ENCODE data around the gene SF3B2.

DNA sequence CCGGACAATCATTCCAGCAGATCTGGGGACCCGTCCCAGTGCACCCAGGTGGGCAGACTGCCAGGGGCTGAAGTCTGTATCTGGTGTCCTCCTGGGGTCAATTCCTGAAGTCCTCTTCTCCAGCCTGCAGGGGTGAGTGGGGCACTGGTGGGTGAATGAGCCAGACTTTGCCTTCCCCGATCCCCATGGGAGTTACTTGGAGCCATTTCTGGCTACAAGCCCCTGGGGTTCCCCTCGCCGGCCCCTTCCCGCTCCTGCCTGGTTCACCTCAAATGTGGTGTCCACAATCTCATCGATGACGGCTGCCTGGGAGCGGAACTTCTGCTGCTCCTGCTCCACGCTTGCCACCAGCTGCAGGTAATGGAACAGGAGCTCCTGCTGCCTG is 35.4 kb upstream of the SF3B2 start:
- TF ChIP-seq, protein P1, sequence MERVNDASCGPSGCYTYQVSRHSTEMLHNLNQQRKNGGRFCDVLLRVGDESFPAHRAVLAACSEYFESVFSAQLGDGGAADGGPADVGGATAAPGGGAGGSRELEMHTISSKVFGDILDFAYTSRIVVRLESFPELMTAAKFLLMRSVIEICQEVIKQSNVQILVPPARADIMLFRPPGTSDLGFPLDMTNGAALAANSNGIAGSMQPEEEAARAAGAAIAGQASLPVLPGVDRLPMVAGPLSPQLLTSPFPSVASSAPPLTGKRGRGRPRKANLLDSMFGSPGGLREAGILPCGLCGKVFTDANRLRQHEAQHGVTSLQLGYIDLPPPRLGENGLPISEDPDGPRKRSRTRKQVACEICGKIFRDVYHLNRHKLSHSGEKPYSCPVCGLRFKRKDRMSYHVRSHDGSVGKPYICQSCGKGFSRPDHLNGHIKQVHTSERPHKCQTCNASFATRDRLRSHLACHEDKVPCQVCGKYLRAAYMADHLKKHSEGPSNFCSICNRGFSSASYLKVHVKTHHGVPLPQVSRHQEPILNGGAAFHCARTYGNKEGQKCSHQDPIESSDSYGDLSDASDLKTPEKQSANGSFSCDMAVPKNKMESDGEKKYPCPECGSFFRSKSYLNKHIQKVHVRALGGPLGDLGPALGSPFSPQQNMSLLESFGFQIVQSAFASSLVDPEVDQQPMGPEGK (CRISPR knock-in tag; IDR thresholded peaks at IDR 0.05; ENCODE audit: borderline replicate concordance), result no peak
- no peak for TF ChIP-seq ZC3H10 (CRISPR knock-in tag; IDR thresholded peaks at IDR 0.05)
- TF ChIP-seq ZNF565 (CRISPR knock-in tag; conservative IDR thresholded peaks at IDR 0.05; ENCODE audit: low read depth), result no peak
- TF ChIP-seq, protein P2, sequence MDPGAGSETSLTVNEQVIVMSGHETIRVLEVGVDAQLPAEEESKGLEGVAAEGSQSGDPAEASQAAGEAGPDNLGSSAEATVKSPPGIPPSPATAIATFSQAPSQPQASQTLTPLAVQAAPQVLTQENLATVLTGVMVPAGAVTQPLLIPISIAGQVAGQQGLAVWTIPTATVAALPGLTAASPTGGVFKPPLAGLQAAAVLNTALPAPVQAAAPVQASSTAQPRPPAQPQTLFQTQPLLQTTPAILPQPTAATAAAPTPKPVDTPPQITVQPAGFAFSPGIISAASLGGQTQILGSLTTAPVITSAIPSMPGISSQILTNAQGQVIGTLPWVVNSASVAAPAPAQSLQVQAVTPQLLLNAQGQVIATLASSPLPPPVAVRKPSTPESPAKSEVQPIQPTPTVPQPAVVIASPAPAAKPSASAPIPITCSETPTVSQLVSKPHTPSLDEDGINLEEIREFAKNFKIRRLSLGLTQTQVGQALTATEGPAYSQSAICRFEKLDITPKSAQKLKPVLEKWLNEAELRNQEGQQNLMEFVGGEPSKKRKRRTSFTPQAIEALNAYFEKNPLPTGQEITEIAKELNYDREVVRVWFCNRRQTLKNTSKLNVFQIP (CRISPR knock-in tag; IDR thresholded peaks at IDR 0.05; ENCODE audit: borderline replicate concordance, low read depth), result no peak
- TF ChIP-seq, protein P3, sequence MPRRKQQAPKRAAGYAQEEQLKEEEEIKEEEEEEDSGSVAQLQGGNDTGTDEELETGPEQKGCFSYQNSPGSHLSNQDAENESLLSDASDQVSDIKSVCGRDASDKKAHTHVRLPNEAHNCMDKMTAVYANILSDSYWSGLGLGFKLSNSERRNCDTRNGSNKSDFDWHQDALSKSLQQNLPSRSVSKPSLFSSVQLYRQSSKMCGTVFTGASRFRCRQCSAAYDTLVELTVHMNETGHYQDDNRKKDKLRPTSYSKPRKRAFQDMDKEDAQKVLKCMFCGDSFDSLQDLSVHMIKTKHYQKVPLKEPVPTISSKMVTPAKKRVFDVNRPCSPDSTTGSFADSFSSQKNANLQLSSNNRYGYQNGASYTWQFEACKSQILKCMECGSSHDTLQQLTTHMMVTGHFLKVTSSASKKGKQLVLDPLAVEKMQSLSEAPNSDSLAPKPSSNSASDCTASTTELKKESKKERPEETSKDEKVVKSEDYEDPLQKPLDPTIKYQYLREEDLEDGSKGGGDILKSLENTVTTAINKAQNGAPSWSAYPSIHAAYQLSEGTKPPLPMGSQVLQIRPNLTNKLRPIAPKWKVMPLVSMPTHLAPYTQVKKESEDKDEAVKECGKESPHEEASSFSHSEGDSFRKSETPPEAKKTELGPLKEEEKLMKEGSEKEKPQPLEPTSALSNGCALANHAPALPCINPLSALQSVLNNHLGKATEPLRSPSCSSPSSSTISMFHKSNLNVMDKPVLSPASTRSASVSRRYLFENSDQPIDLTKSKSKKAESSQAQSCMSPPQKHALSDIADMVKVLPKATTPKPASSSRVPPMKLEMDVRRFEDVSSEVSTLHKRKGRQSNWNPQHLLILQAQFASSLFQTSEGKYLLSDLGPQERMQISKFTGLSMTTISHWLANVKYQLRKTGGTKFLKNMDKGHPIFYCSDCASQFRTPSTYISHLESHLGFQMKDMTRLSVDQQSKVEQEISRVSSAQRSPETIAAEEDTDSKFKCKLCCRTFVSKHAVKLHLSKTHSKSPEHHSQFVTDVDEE (CRISPR knock-in tag; IDR thresholded peaks at IDR 0.05), result no peak
- TF ChIP-seq GLIS3 (CRISPR knock-in tag; IDR thresholded peaks at IDR 0.05), result no peak
- TF ChIP-seq PPARA (CRISPR knock-in tag; IDR thresholded peaks at IDR 0.05; ENCODE audit: borderline replicate concordance), result no peak
- TF ChIP-seq ARNTL (CRISPR knock-in tag; IDR thresholded peaks at IDR 0.05; ENCODE audit: borderline replicate concordance, low read depth), result no peak
- TF ChIP-seq RARB (CRISPR knock-in tag; IDR thresholded peaks at IDR 0.05), result no peak
- TF ChIP-seq SNAI2 (CRISPR knock-in tag; IDR thresholded peaks at IDR 0.05), result no peak
